Aorta (tissue), 5 donors: ENCODE results near the gene URAD. TPM values are rescaled to one million over a fixed set of nuclear protein-coding genes. Genes with fewer than 3 reads are reported as not detected.
"Not testable (repeated sequence)": the region's sequence is repeated elsewhere in the genome, so short reads cannot be mapped to it uniquely, and the experiment has no call there.

Experiments
- ATAC-seq: fragments of 200-7000 bp; cut with Tn5 transposase; one replicate; pipeline ENCODE4 v1.9.1; 2022; ENCODE audit warnings: moderate library complexity; ENCODE audit not compliant: low FRiP score
- DNase-seq, 2 donors: peaks; one replicate each; pipeline ENCODE4 v3.0.0-alpha.2; 2020
- H3K27ac ChIP-seq, 2 donors: one replicate each; pipeline ENCODE4 v1.5.1; 2013; ENCODE audit warnings: low read length in 2 of 2, mild to moderate bottlenecking in 2 of 2, moderate library complexity in 2 of 2, control low read depth in 1 of 2, inconsistent platforms in 1 of 2, low read depth in 1 of 2
- H3K27me3 ChIP-seq, 2 donors: one replicate each; pipeline ENCODE4 v1.6.1; 2013; ENCODE audit warnings: control low read depth in 1 of 2, low read length in 1 of 2, mild to moderate bottlenecking in 1 of 2, moderate library complexity in 1 of 2; ENCODE audit not compliant: insufficient read depth in 2 of 2, control insufficient read depth in 1 of 2
- H3K36me3 ChIP-seq, 2 donors: one replicate each; pipeline ENCODE4 v1.6.1; 2013; ENCODE audit warnings: control low read depth in 1 of 2, low read length in 1 of 2, mild to moderate bottlenecking in 1 of 2; ENCODE audit not compliant: insufficient read depth in 2 of 2, control insufficient read depth in 1 of 2
- H3K4me1 ChIP-seq, 2 donors: one replicate each; pipeline ENCODE4 v1.6.1; 2013; ENCODE audit warnings: low read length in 2 of 2, control low read depth in 1 of 2, mild to moderate bottlenecking in 1 of 2, moderate library complexity in 1 of 2; ENCODE audit not compliant: insufficient read depth in 2 of 2, control insufficient read depth in 1 of 2
- H3K4me3 ChIP-seq, 2 donors: one replicate each; pipeline ENCODE4 v1.5.1; 2013; ENCODE audit warnings: low read length in 2 of 2, control low read depth in 1 of 2, mild to moderate bottlenecking in 1 of 2
- H3K9me3 ChIP-seq: one replicate; pipeline ENCODE4 v1.6.1; 2013; ENCODE audit warnings: mild to moderate bottlenecking, low read length; ENCODE audit not compliant: control insufficient read depth
- WGBS, 2 donors: extraction: QIAGEN DNeasy Blood & Tissue Kit; methylation state at CpG; one replicate each; pipeline ENCODE4 v1.1.7; 2013; 5-methylcytosine and 5-hydroxymethylcytosine counted together
- intact Hi-C, 2 donors: fragments of 100-400 bp; cut with DNase I; formaldehyde crosslinking; loops; one replicate each; pipeline versions ENCODE4 v1.14.2 to v1.15.0; 2022
- polyA plus RNA-seq, 2 donors: library from polyadenylated mRNA; stranded (reverse); fragments of 200-250 nt; gene quantifications; one replicate each; pipeline ENCODE4 v1.2.3, GENCODE V29; 2013
- total RNA-seq, 2 donors: library from RNA; stranded (reverse); fragmentation: NEBNext Ultra II Directional; extraction: Animal tissue kit (Norgen Biotek cat#: 25700); gene quantifications; one replicate each; pipeline ENCODE4 v1.2.1, GENCODE V29; 2021
- donor health status: healthy with polysubstance abuse.
- donor health status: Bipolar disorder and iron deficiency.
- donor health status: DM: no; HTN: no; CAD: no.
- donor health status: DM: no; HTN: no; CAD: no.
- donor health status: DM: yes; HTN: yes; CAD: no.

The URAD gene
- total and polyA plus RNA-seq, 4 donors: not detected

DNA sequence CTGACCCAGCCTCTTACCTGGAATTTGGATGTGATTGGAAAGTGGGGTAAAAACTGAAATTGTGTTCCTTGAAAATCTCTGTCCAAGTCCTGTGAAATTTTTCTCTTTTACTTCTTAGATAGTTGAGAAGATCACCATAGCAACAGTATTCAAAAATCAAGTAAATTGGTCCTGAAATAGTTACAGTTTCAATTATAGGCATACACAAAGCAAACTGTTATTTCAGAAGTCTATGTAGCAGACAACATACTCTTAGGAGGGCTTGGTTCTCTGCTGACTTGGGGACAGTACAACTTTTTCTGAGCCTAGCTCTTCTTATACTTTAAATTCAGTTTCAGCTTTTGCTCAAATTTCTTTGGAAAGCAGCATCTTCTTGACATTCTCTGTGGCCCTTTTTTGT, 38.6 kb upstream of the URAD start:
- Histone ChIP-seq H3K27me3 (peaks cover 0 to 1% of the 10 kb centered on the region in 2 donors), H3K27ac (no peak overlapping the region), H3K4me1 (no peaks in the 10 kb centered on the region), H3K9me3 (peaks cover 1% of the 10 kb centered on the region), H3K36me3 (no peaks in the 10 kb centered on the region), H3K4me3 (no peak overlapping the region)
- intact Hi-C loops: no loop called here
- ATAC-seq (no peak), DNase-seq (no peak)

- H3K4me3 ChIP-seq: no peak overlapping the region
- H3K36me3 ChIP-seq: no peaks in the 10 kb centered on the region
- H3K9me3 ChIP-seq: peaks cover 1% of the 10 kb centered on the region
- no peak for DNase-seq
- no peak overlapping the region for H3K27ac ChIP-seq
- WGBS, 2 donors: 88 to 89% methylated on average over 9 of the region's 9 CpGs
- no peak for ATAC-seq
- peaks cover 0 to 1% of the 10 kb centered on the region in 2 donors for H3K27me3 ChIP-seq
- no peaks in the 10 kb centered on the region for H3K4me1 ChIP-seq
- intact Hi-C loops: no loop called here
Observed at GRCh38 chr13:28026508-28026907, 38.0 kb upstream of the URAD start.

- Histone ChIP-seq H3K4me3 (no peak overlapping the region), H3K4me1 (no peaks in the 10 kb centered on the region), H3K36me3 (no peaks in the 10 kb centered on the region), H3K27me3 (peaks cover 0 to 1% of the 10 kb centered on the region in 2 donors), H3K9me3 (no peaks in the 10 kb centered on the region), H3K27ac (no peak overlapping the region)
- ATAC-seq (no peak), DNase-seq (no peak)
- intact Hi-C loops: no loop called here
- 59 to 60% methylated on average over 9 of the region's 9 CpGs for WGBS, 2 donors
Observed at GRCh38 chr13:28022848-28023518, 34.5 kb upstream of the URAD start.

DNA sequence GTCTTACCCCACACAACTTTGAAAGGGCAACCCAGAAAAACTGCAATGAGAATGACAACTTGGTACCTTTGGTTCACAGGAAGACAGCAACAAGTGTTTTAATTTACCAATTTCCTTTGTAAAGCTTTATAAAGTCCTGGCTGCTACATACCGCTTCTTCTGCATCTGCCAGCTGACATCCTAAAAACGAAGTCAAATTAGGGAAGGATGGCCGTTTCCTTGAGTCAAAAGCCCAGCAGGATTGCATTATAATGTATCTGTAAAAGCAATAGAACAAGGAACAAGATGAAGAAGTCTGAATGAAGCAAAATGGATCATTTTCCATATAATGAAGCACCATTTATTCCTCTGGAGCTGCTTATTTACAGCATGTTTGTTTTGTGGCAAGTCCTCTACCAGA, 25.8 kb upstream of the URAD start:
- no peak overlapping the region for H3K4me3 ChIP-seq

DNA sequence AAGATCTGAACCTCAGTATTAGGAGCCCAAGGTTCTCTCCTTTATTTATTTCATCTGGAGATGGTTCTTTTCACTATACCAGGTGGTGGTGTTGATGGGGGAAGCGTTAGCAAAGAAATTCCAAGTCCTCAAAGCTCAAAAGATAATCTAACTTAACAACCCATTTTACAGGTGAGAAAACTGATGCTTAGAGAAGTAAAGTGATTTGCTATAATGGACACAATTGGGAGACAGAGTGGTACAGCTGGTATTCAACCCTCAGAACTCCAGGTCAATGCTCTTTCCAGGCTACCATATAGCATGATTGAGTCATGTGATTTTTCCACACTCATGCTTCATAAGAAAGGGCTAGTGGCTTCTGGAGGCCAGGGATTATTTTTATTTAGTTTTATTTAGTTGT, 25.0 kb upstream of the URAD start:
- Histone ChIP-seq H3K27ac (no peak overlapping the region), H3K4me1 (no peaks in the 10 kb centered on the region), H3K36me3 (no peaks in the 10 kb centered on the region), H3K4me3 (no peak overlapping the region), H3K9me3 (no peaks in the 10 kb centered on the region), H3K27me3 (no peaks in the 10 kb centered on the region)
- 87 to 89% methylated on average over 1 of the region's 1 CpG for WGBS, 2 donors
- no peak for ATAC-seq
- DNase-seq: no peak
- intact Hi-C loops: no loop called here

More for the DNA sequence above, 25.8 kb upstream of the URAD start:
- Histone ChIP-seq H3K27ac (no peak overlapping the region), H3K36me3 (no peaks in the 10 kb centered on the region), H3K27me3 (no peaks in the 10 kb centered on the region), H3K4me1 (no peaks in the 10 kb centered on the region), H3K9me3 (no peaks in the 10 kb centered on the region)
- intact Hi-C loops: no loop called here
- WGBS, 2 donors: 47 to 48% methylated on average over 3 of the region's 3 CpGs
- ATAC-seq (no peak), DNase-seq (no peak)

DNA sequence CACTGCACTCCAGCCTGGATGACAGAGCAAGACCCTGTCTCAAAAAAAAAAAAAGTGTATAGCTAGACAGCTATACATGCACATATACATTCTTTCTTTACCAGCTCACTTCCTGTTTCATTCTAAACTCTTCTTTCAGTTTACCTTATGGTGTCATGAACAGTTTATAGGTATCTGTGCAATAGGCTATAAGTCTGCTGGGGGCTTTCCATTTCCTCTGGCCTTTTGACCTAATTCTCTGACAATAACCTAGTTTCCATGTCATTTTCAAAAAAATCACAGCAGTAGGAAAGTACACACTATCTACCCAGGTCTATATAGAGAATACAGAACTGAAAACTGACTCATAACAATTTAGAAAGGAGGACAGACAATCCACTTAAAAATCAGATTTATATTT, 24.4 kb upstream of the URAD start:
- H3K4me1 ChIP-seq: no peaks in the 10 kb centered on the region
- no peaks in the 10 kb centered on the region for H3K9me3 ChIP-seq
- H3K27me3 ChIP-seq: no peaks in the 10 kb centered on the region
- H3K36me3 ChIP-seq: no peaks in the 10 kb centered on the region
- no peak overlapping the region for H3K27ac ChIP-seq
- H3K4me3 ChIP-seq: no peak overlapping the region
- DNase-seq: no peak
- intact Hi-C loops: no loop called here
- ATAC-seq: no peak

- Histone ChIP-seq H3K27ac (no peak overlapping the region), H3K27me3 (no peaks in the 10 kb centered on the region), H3K36me3 (no peaks in the 10 kb centered on the region), H3K4me1 (no peaks in the 10 kb centered on the region), H3K4me3 (no peak overlapping the region), H3K9me3 (no peaks in the 10 kb centered on the region)
- intact Hi-C loops: no loop called here
- ATAC-seq: no peak
- 81 to 82% methylated on average over 4 of the region's 4 CpGs for WGBS, 2 donors
- no peak for DNase-seq
Observed at GRCh38 chr13:28012383-28012782, 23.9 kb upstream of the URAD start.

GRCh38 chr13:28010046-28010445, 21.6 kb upstream of the URAD start:
- 48 to 60% methylated on average over 5 of the region's 5 CpGs for WGBS, 2 donors
- H3K4me1 ChIP-seq: no peaks in the 10 kb centered on the region
- DNase-seq (no peak), ATAC-seq (no peak)
- no peak overlapping the region for H3K4me3 ChIP-seq
- intact Hi-C loops: no loop called here
- no peaks in the 10 kb centered on the region for H3K27me3 ChIP-seq
- H3K27ac ChIP-seq: no peak overlapping the region
- no peaks in the 10 kb centered on the region for H3K36me3 ChIP-seq
- no peaks in the 10 kb centered on the region for H3K9me3 ChIP-seq

DNA sequence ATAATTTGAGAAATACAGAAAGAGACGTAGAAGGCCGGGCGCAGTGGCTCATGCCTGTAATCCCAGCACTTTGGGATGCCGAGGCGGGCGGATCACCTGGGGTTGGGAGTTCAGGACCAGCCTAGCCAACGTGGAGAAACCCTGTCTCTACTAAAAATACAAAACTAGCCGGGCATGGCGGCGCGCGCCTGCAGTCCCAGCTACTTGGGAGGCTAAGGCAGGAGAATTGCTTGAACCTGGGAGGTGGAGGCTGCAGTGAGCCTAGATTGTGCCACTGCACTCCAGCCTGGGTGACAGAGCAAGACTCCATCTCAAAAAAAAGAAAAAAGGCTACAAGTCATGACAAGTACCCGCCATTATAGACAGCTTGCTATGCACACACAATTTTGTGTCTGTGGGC, 16.5 kb upstream of the URAD start:
- H3K4me1 ChIP-seq, H3K27me3 ChIP-seq, H3K4me3 ChIP-seq, DNase-seq, H3K27ac ChIP-seq, H3K36me3 ChIP-seq, ATAC-seq, intact Hi-C loops, H3K9me3 ChIP-seq: not testable (repeated sequence)
- 95 to 96% methylated on average over 13 of the region's 13 CpGs for WGBS, 2 donors
